NCI-H345 treated with DMSO at 0.1 percent for 48 hours (cell line): ENCODE data around the gene RPA1.
"Not testable (repeated sequence)": the region's sequence is repeated elsewhere in the genome, so short reads cannot be mapped to it uniquely, and the experiment has no call there.

Experiments
- DNase-seq: peaks from one replicate; lab custom pipeline; 2025; ENCODE audit not compliant: unreplicated experiment; lab: John Stamatoyannopoulos, UW

The RPA1 gene

DNA sequence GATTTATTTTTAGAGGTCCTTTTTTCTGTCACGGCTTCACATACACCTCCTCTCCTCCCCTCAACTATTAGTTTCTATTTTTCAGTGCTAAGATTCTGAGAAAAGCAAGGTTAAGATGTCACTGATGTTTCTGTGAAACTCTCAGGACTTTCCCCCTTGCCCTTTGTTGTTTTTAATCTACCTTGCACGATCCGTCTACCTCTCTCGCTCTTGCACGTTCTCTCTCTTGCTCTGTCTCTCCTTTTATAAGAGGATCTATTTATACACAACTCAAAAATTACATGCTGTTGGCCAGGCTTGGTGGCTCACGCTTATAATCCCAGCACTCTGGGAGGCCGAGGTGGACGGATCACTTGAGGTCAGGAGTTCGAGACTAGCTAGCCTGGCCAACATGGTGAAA, 43.6 kb downstream of the RPA1 start:
- DNase-seq = no peak

DNA sequence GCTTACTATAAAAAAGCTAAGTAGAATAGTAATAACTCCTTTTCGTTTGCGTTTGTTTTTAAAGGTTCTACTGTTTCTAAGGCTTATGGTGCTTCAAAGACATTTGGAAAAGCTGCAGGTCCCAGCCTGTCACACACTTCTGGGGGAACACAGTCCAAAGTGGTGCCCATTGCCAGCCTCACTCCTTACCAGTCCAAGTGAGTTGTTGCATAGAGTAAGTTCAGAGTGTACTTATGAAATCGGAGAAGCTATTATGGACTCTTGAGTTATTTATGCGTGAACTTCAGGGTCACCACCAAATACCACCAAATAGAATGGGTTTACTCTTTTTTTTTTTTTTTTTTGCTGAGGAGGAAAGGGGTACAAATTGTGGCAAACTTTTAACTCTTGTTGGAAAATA, 45.8 kb downstream of the RPA1 start:
- DNase-seq = no peak

DNA sequence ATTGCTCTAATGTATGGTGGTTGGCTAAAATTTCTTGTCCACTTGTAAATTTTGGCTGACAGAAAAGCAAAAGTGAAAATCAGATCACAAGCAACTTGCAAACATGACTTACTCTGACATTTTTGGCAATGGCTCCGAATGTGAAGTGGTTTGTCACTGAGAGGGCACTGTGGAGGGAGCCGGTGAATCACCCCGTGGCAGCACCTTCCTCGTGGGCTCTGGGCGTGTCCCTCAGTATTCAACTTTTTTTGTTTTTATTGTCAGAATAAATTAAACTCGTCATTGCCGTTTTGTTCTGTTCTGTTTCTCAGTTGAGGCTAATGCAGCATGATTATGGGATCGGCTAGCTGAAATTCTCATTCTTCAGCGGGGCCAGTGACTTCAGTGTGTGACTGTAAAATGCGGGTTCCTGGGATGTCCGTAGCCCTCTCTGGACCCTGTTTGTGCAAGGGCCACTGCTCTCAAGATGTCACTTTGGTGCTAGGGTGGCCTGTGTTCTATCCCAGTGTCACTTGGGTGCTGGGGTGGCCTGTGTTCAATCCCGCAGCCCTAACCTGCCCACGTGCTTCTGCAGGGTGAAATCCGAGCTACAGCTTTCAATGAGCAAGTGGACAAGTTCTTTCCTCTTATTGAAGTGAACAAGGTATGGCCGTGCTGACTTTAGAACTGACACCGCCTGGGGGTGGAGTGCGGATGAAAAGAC, 48.8 kb downstream of the RPA1 start:
- DNase-seq = no peak

DNA sequence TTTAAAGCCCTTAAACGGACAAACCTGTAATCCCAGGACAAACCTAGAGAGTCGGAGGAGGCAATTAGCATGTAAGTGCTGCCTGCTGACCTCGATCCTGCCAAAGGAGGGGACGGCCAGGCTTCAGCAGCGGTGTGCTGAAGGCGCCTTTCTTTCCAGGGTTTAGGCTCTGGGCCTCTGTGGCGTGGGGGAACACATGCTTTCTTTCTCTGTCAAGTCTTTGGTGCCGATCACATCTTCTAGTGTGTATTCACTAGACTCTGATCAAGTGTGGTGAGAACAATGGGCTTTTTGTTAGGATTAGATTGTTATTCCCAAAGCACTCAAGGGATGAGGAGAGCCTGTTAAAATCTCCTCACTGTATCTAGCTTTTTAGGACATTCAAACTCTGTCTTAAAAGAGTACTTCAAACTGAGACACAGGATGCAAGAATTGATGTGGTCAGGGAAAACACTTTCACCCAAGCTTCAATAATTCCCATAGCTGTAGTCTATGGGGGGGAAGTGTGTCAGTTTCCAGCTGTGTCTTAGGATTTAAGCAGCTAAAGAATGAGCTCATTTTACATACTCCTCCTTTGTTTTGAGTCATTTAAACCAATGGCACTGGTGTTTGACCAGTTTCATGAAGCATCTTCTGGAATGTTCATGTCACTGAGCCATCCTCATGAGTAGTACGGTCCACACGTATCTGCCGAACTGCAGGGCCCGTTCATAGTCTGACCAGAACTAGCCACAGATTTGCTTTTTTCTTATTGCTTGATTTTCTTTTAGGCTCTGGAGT, 51.2 kb downstream of the RPA1 start:
- DNase-seq = no peak

GRCh38 chr17:1882836-1883235, 53.0 kb downstream of the RPA1 start:
- DNase-seq = no peak

DNA sequence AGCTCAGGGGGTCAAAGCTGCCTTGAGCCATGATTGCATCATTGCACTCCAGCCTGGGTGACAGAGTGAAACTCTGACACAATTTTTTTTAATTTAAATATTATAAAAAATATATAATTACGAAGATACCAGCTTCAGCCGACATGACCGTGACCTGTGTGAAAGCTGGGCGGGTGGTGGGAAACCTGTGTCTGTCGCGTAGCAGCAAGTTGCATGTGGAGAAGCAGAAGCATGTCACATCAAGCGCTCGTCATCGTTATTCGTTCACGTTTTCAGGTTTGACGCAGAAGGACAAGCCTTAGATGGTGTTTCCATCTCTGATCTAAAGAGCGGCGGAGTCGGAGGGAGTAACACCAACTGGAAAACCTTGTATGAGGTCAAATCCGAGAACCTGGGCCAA, 53.7 kb downstream of the RPA1 start:
- DNase-seq = no peak

DNA sequence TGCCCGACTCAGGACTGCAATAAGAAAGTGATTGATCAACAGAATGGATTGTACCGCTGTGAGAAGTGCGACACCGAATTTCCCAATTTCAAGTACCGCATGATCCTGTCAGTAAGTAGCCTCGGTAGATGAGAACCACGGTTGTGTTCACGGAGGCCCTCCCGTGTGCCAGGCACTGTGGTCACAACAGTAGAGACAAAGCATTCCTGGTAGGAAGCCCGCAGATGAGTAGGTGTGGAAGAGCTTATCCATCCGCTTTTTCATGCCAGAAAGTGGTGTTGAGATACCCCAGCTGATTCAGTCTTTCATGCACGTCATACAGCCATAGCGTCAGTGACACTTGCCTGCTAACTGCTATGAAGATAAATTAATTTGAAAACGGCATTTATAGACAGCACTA, 58.9 kb downstream of the RPA1 start:
- DNase-seq = no peak

DNA sequence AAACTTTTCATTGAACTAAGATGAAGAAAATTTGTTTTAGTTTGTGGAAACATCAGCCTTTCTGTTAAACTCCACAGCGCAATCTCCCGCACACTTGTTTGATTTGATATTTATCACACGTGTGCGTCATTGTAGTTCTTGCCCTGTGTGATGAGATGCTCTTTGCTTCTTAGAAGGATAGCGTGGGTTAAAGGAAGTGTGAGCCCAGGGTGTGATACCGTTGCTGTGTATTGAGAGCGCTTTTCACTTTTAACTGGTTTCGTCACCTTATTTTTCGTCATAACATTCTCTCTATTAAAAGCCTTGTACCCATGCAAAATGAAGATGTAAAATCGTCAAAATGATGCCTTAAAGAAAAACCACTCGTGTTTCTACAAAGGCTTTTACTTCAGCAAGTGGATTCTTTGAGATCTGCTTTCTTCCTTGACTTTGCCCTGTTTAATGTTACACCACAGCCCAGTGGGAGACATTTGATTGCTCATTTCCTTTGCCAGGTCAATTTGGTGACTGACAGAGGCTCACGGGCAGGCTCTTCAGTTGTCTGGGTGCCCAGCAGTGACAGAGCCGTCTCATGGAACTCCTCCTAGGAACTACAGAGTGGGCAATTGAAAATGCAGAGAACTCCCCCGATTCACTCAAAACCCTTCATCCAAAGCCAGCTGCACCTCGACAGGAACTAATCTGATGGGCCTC, 61.1 kb downstream of the RPA1 start:
- DNase-seq = no peak

DNA sequence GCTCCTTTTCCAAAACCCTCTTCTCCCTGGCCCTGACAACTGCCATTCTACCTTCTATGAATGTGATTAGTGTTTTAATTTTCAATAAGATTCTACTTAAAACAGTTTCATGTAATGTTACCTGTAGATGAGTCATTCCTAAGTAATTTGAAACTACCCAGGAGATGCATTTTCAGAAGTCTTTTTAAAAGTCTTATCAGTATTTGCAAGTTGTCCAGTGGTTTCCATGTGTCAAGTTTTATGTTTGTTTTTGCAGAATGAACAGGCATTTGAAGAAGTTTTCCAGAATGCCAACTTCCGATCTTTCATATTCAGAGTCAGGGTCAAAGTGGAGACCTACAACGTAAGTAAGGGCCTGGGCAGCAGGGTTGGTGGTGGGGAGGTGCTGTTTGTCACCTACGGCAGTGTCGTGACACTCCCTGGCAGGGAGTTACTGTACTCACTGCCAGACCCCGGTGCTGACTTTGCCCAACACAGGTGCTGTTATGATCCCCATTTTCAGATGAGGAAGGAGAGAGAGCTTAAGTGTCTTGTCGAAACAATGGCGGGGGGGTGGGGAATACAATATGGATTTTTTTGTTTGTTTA, 65.0 kb downstream of the RPA1 start:
- no peak for DNase-seq

DNA sequence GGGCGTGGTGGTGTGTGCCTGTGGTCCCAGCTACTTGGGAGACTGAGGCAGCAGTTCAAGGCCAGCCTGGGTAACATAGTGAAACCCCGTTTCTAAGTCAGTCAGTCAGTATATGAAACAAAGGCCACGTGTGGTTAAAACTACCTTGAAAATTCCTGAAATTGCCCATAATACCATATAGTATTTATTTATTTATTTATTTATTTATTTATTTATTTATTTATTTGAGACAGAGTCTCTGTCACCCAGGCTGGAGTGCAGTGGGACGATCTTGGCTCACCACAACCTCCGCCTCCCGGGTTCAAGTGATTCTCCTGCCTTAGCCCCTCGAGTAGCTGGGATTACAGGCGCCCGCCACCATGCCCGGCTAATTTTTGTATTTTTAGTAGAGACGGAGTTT, 65.7 kb downstream of the RPA1 start:
- DNase-seq = not testable (repeated sequence)

DNA sequence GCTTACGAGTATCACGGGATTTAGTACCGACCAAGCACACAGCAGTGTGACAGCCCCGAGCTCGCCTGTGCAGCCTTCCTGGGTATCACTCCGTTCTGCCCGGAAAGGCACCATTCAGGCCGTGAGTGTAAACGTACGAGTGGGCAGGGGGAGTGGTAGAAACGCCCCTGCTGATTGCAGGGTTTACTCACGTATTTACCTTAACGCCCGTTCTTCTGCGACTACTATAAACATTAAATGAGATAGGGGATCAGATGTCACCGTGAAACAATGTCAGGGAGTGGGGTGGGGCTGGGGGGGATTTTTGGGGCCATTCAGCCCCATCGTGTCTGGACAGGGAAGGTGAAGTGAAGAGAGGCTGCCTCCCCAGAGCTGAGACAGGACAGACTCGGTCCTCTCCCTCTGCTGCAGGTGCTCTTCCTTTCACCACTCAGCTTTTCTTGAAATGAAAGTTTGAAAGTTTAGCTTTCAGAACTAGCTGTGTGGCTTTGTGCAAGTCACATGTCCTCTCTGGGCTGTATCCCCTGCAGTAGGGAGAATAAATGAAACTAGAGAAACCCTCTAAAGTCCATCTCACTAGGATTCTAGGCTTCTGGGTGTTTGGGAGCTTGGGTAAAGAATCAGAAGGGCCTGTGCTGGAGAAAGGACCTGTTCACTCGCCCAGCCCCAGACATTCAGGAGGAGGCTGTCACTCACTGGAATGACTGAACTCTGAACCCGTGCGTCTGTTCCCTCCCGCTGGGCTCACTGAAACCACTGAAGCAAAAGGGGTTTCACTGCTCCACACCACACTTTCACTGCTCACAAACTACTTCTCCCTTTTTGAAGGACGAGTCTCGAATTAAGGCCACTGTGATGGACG, 66.7 kb downstream of the RPA1 start:
- DNase-seq = no peak

GRCh38 chr17:1897105-1897656, 67.4 kb downstream of the RPA1 start:
- DNase-seq = no peak

DNA sequence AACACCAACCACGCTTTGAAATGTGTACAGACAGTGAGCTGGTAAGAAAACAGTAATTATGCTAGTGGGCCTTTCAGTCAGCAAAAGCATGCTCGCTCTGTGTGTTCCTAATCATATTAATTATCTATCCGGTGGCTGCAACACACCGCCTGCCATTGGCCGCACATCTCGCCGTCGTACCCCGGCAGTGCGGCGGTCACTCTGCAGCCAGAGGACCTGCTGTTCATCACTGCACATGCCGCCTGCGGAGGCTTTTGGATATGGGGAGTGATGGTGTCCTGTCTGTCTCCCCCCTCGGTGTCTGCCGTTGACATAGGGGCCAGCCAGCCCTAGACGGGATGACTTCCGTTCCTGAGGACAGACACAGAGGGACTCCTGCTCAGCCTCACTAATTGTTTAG, 68.5 kb downstream of the RPA1 start:
- DNase-seq = no peak

DNA sequence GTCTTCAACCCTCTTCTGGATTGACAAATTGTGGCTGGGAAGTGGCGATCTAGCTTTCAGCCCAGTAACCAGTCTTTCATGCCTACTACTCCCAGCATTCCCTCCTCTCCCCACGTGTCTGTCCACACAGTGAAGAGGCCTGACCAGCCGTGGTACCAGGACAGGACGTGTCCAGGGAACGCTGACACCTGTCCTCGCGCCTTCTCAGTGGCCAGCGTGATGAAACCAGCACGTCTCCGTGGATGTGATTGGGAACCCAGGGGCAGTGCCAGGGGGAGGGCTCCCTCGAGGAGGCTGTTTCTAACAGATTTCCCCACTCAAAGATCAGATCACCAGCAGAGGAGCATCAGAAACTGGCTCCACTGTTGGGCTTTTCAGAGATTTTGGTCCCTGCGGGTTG, 69.1 kb downstream of the RPA1 start:
- no peak for DNase-seq

DNA sequence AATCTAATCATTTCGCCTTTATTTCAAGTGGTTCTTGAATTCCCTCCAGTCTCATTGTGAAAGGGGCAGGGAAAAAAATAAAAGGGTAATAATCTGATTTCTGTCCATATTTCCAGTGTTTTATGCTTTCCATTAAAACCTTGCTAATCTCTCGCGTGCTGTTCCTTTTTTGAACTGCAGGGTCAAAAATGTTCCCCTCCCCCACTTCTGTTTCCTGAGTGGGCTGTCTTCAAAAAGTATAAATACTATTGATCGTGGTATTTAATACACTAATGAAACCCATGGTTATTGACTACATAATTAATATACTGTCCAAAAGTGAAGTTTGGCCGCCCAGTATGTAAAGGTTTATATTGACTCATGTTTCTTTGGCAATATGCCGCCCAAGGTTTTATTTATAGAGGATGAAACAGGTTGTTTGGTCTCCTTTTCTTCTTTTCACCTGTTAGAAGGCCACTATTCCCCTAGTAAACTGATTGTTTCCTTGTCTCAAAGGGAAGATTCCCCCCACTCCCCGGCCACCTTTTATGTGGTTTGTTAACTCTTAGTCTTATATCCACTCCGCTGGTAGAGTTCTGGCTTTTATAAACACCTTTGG, 69.7 kb downstream of the RPA1 start:
- no peak for DNase-seq

DNA sequence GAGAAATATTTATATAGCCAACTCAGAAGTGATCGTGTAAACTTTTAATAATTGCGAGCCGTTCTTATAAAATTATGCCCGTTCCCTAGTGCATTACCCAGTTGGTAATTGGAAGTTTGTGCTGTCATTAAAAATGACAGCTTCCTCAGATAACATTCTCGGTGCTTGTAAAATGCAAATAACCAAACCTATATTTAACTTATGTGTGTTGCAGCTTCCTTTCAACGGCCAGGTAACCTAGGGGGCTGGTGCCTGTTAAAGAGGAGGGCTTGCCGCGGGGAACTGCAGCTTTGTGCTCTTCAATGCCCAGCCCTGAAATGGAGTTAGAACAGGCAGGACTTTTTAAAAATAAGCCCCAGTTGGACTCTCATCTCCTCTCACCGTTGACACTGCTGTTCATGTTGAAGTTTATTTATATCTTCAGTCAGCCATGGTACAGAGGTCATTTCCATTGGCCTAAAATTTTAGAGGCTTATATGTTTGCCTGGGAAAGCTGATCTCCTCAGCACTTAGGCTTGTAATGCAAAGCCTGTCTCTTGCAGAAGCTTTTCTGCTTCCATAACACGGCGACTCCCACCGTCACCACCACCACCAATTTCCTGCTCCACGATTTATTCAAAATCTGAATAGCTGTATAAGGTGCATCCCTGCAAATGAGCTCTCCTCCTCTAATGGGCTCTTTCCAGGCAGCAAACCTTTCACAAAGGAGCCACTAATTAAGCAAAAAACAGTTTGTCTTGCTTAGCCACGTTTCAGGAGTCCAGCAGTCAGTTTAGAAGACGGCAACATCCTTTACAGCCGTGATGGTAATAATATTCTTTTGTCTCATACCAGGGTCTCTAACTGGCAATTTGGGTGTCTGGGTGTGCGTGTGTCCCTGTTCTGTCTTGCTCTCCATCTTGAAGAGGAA, 74.7 kb downstream of the RPA1 start:
- no peak for DNase-seq

DNA sequence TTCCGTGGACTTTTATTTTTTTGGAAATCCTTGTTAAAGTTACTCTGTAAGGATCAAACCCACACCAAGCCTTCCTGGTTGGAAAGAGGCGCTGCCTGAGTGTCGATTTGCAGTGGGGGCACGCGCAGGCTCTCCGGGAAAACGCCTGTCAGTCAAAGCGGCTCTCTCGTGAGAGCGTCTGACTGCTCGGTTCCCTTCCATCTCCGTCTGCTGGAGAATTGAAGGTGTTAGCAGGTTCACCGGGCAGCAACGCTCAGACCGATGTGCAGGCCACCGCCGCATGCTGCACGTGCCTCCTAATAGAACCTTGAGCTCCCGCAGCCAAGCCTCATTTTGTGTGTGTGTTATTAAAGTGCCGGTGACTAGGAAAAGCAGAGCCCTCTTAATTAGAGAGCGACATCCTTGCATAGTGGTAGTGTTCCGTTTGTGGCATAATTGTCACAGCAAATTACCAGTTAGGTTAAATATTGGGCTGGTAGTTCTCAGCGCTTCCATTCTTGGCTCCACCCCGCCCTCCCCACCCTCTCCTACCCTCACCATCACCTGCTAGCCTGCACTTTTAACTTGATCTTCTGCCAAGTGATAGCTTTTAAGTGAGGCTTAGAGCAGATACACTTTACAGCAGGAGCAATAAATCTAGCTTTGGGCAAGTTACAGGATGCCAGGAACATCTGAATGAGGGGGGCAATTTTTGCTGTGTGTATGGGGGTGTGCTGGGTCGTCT, 75.5 kb downstream of the RPA1 start:
- peak; percentile 64 for DNase-seq

GRCh38 chr17:1906662-1907101, 76.9 kb downstream of the RPA1 start:
- no peak for DNase-seq
